ENCODE data around the gene ARAP2.

The ARAP2 gene

GRCh38 chr4:36078319-36078718 is 166.0 kb downstream of the ARAP2 start:
- H2AFZ ChIP-seq (ENCODE audit: low read depth): no peak overlapping the region
- no peak for TF ChIP-seq CTCF (conservative IDR thresholded peaks at IDR 0.05; ENCODE audit: low read depth, low read length)
- no peak overlapping the region for H3K4me3 ChIP-seq (IDR thresholded peaks at IDR 0.05; ENCODE audit: insufficient read depth, low read depth, low read length)
- H3K27ac ChIP-seq: no peak overlapping the region
- H3K4me2 ChIP-seq: no peak overlapping the region
- H3K36me3 ChIP-seq (ENCODE audit: insufficient read depth): no peaks in the 10 kb centered on the region
- H3K27me3 ChIP-seq (ENCODE audit: insufficient read depth, low read depth): no peaks in the 10 kb centered on the region
- no peak overlapping the region for H3K9ac ChIP-seq
- H3K4me1 ChIP-seq (ENCODE audit: low read depth, poor library complexity, severe bottlenecking): no peaks in the 10 kb centered on the region
- H4K20me1 ChIP-seq (ENCODE audit: insufficient read depth): no peaks in the 10 kb centered on the region
- H3K79me2 ChIP-seq (ENCODE audit: insufficient read depth, low read depth): no peaks in the 10 kb centered on the region

DNA sequence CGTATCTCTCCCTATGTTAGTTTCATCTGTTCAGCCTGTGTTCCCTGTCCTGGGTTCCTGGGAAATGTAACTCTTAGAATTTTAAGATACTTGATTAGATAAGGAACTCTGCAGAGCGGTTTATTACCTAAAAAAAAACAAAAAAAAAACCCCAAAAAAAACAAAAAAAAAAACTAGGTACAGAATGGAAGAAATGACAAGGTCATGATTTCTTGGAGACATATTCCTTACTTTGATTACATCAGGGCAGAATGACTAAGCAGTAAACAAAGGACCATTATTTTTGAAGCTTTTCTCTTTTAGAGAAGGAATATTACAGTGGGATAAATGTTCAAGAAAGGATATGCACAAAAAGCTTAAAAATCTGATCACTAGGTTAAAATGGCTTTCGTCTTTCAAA is 171.8 kb downstream of the ARAP2 start:
- no peak overlapping the region for H3K9ac ChIP-seq
- H3K27me3 ChIP-seq (ENCODE audit: insufficient read depth, low read depth): no peaks in the 10 kb centered on the region
- H4K20me1 ChIP-seq (ENCODE audit: insufficient read depth): no peaks in the 10 kb centered on the region
- H3K4me1 ChIP-seq (ENCODE audit: low read depth, poor library complexity, severe bottlenecking): no peaks in the 10 kb centered on the region
- H3K36me3 ChIP-seq (ENCODE audit: insufficient read depth): no peaks in the 10 kb centered on the region
- H3K27ac ChIP-seq: no peak overlapping the region
- no peak overlapping the region for H2AFZ ChIP-seq (ENCODE audit: low read depth)
- no peak for TF ChIP-seq CTCF (conservative IDR thresholded peaks at IDR 0.05; ENCODE audit: low read depth, low read length)
- H3K4me2 ChIP-seq: no peak overlapping the region
- no peaks in the 10 kb centered on the region for H3K79me2 ChIP-seq (ENCODE audit: insufficient read depth, low read depth)
- H3K4me3 ChIP-seq (IDR thresholded peaks at IDR 0.05; ENCODE audit: insufficient read depth, low read depth, low read length): no peak overlapping the region

DNA sequence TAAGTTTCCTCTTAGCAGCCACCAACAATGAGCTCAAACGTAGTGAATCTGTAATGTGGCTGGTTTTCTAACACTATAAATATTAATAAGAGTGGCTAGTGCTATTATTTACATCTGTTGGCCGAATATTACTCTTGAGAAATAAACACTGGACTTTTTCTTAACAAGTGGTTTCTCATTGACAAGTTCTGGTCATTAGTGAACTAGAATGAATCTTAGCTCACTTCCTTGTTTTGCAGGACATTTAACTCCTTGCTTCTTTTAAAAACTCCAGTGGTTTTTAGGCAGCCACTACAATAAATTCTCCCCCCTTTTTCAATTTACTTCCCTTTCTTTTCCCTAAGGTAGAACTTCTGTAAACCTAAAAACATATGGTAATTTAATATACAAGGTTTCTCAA is 177.2 kb downstream of the ARAP2 start:
- Histone ChIP-seq H3K27ac (no peak overlapping the region), H3K4me3 (IDR thresholded peaks at IDR 0.05; ENCODE audit: insufficient read depth, low read depth, low read length) (no peak overlapping the region), H3K36me3 (ENCODE audit: insufficient read depth) (no peaks in the 10 kb centered on the region), H3K79me2 (ENCODE audit: insufficient read depth, low read depth) (no peaks in the 10 kb centered on the region), H2AFZ (ENCODE audit: low read depth) (no peak overlapping the region), H4K20me1 (ENCODE audit: insufficient read depth) (no peaks in the 10 kb centered on the region), H3K27me3 (ENCODE audit: insufficient read depth, low read depth) (no peaks in the 10 kb centered on the region), H3K4me1 (ENCODE audit: low read depth, poor library complexity, severe bottlenecking) (no peaks in the 10 kb centered on the region), H3K9ac (no peak overlapping the region), H3K4me2 (no peak overlapping the region)
- no peak for TF ChIP-seq CTCF (conservative IDR thresholded peaks at IDR 0.05; ENCODE audit: low read depth, low read length)

- Histone ChIP-seq H3K4me2 (no peak overlapping the region), H3K9ac (no peak overlapping the region), H3K27me3 (ENCODE audit: insufficient read depth, low read depth) (no peaks in the 10 kb centered on the region), H3K4me1 (ENCODE audit: low read depth, poor library complexity, severe bottlenecking) (no peaks in the 10 kb centered on the region), H3K79me2 (ENCODE audit: insufficient read depth, low read depth) (no peaks in the 10 kb centered on the region), H2AFZ (ENCODE audit: low read depth) (no peak overlapping the region), H3K4me3 (IDR thresholded peaks at IDR 0.05; ENCODE audit: insufficient read depth, low read depth, low read length) (no peak overlapping the region), H4K20me1 (ENCODE audit: insufficient read depth) (no peaks in the 10 kb centered on the region), H3K27ac (no peak overlapping the region), H3K36me3 (ENCODE audit: insufficient read depth) (no peaks in the 10 kb centered on the region)
- TF ChIP-seq CTCF (conservative IDR thresholded peaks at IDR 0.05; ENCODE audit: low read depth, low read length): no peak
Measured at GRCh38 chr4:36065274-36065871, 178.9 kb downstream of the ARAP2 start.

Data from KMS-11 (cell line).